ENCODE measurements around the gene SUFU.

Gene SUFU

GRCh38 chr10:102676534-102677315 is 173.0 kb downstream of the SUFU start:
- DNase-seq, result no peak

- no peak for DNase-seq
Observed at GRCh38 chr10:102677331-102678067, 173.7 kb downstream of the SUFU start.

- no peak for DNase-seq
Observed at GRCh38 chr10:102678068-102678400, 174.3 kb downstream of the SUFU start.

GRCh38 chr10:102678842-102679289 is 175.1 kb downstream of the SUFU start:
- no peak for DNase-seq

DNA sequence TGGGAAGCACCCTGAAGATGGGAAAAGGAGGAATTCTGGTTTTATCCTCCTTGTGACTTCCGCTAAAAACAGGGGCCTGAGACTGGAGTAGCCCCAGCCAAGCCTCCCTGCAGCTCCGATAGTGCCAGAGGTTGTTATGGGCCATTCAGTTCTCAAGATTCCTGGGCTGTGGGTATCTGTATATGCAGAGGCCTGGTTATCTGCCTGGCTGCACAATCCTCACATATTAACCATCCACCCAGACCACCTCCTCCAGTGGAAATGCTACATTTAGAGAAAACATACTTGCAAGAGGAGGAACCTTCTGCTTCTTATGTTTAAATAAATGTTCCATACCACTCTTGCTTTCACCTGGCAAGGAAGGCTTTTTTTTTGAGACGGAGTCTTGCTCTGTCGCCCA is 175.8 kb downstream of the SUFU start:
- DNase-seq, result no peak

DNA sequence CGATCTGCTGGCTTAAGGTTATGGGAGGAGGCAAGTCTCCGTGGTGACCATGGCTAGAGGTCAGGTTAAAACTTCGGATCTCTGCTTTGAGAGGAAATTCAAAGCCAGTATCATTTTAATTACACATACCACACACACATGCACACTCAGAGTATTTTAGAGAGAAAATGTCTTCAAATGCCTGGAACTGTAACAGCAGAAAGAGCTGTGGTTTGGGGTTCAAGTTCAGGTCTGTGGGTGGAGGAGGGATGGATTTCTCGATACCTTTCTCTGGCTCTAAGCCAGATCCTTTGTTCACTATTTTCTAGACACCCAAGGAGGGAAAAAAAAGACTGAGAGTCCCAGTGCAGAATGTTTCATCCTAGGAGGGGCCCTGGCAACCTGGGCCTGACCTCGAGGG is 177.9 kb downstream of the SUFU start:
- no peak for DNase-seq

DNA sequence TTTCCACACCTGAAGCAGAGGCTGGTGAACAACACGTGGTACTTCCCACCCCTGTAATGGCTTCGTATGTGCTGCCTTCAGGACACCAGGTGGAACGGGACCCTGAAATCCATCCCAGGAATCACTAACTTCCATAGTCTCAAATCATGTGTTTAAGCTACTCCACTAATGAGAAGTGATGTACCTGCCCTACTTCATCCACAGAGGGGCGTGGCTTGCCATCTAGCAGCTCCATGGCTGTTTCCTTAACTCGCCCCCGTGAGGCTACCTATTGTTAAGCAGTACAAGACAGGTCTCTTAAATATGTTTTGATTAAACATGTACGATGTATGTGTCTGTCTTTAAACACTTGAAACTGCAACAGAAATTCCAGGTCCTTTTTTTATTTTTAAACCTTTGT is 178.6 kb downstream of the SUFU start:
- DNase-seq, result no peak

DNA sequence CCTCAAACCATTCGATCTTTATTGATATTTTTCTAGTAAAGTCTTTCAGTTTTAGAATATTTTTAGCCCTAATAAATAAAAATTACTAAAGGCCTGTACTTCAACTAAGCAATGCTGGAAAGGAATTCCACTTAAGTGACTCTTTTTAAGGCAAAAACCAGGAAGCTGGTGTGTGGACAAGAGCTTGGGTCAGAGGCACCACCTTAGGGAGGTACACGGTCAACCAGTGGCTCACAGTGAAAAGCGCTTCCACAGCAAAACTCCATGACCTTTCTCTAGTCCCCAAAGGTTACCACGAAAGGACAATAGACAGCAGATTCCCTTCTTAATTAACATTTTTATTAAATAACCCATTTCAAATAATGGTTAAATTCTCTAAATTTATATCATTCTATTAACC is 179.2 kb downstream of the SUFU start:
- DNase-seq, result no peak

All from NCI-H2171 treated with DMSO at 0.1 percent for 48 hours (cell line).